ENCODE measurements around the gene CTSK.

- TF ChIP-seq, protein P1, sequence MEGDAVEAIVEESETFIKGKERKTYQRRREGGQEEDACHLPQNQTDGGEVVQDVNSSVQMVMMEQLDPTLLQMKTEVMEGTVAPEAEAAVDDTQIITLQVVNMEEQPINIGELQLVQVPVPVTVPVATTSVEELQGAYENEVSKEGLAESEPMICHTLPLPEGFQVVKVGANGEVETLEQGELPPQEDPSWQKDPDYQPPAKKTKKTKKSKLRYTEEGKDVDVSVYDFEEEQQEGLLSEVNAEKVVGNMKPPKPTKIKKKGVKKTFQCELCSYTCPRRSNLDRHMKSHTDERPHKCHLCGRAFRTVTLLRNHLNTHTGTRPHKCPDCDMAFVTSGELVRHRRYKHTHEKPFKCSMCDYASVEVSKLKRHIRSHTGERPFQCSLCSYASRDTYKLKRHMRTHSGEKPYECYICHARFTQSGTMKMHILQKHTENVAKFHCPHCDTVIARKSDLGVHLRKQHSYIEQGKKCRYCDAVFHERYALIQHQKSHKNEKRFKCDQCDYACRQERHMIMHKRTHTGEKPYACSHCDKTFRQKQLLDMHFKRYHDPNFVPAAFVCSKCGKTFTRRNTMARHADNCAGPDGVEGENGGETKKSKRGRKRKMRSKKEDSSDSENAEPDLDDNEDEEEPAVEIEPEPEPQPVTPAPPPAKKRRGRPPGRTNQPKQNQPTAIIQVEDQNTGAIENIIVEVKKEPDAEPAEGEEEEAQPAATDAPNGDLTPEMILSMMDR (IDR thresholded peaks at IDR 0.05 in 4 of 5, conservative IDR thresholded peaks at IDR 0.05 in 1 of 5) = no peak
- no peak for TF ChIP-seq POLR2A (IDR thresholded peaks at IDR 0.05)
Measured at GRCh38 chr1:150748878-150749719, 59.0 kb downstream of the CTSK start.

All from gastrocnemius medialis (tissue), 4 donors.